ENCODE results near the gene NR6A1.

DNA sequence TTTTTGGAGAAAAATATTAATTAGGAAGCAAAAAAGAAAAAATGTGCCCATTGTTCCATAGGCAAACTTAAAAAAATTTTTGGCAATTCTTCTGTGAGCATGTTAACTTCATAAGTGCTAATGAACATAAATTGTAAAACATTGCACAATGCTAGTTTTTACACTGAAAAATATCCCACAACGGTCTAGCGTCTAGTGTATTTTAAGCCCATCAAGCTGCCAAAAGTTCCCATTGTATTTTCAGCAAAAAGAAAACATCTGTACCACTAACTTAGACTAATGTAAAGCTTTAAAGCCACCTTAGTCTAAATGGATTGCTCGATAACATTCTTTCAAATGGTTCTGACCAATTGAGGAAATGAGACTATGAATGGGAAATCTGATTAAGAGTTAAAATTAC, 2.8 kb downstream of the NR6A1 start:
- TF ChIP-seq EP300 (IDR thresholded peaks at IDR 0.05) (no peak), POLR2A (IDR thresholded peaks at IDR 0.05; ENCODE audit: low read depth) (no peak), POLR2AphosphoS5 (IDR thresholded peaks at IDR 0.05) (no peak)
- TF ChIP-seq, protein P1, sequence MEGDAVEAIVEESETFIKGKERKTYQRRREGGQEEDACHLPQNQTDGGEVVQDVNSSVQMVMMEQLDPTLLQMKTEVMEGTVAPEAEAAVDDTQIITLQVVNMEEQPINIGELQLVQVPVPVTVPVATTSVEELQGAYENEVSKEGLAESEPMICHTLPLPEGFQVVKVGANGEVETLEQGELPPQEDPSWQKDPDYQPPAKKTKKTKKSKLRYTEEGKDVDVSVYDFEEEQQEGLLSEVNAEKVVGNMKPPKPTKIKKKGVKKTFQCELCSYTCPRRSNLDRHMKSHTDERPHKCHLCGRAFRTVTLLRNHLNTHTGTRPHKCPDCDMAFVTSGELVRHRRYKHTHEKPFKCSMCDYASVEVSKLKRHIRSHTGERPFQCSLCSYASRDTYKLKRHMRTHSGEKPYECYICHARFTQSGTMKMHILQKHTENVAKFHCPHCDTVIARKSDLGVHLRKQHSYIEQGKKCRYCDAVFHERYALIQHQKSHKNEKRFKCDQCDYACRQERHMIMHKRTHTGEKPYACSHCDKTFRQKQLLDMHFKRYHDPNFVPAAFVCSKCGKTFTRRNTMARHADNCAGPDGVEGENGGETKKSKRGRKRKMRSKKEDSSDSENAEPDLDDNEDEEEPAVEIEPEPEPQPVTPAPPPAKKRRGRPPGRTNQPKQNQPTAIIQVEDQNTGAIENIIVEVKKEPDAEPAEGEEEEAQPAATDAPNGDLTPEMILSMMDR (IDR thresholded peaks at IDR 0.05) = no peak

Measured in esophagus muscularis mucosa (tissue), 4 donors.